ENCODE measurements around the gene IVNS1ABP.

DNA sequence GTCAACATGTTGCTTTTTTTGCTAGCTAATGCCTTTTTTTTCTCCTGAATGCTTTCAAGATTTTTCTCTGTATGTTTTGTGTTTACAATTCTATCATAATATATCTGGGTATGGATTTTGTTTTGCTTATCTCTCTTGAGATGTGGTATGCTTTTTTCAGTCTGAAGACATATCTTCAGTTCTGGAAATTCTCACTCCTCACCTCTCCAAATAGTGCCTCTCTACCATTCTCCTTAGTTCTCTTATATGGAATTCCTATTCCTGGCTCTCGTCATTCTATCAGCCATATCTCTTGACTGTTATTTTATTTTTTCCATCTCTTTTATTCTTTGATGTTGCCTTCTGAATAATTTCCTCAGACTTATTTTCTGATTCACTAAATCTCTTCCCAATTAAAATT, 58.4 kb downstream of the IVNS1ABP start:
- no peak for TF ChIP-seq CTCF (conservative IDR thresholded peaks at IDR 0.05 in 1 of 2, IDR thresholded peaks at IDR 0.05 in 1 of 2; ENCODE audit: extremely low read depth in 1 of 2, insufficient read depth in 1 of 2, low read depth in 1 of 2, low read length in 2 of 2)
- TF ChIP-seq EZH2 (IDR thresholded peaks at IDR 0.05; ENCODE audit: borderline replicate concordance, low read length) = no peak
